Urothelium cell line (cell line): Measurements from ENCODE around the gene FAM20B.
"Not testable (repeated sequence)": the region's sequence is repeated elsewhere in the genome, so short reads cannot be mapped to it uniquely, and the experiment has no call there.

Experiments used
- DNase-seq: peaks from one replicate; pipeline ENCODE4 v3.0.0; 2011; ENCODE audit warnings: low spot score, mixed read lengths
- FAIRE-seq: peaks from 2 replicates; lab custom pipeline; 2011; peaks lifted over from hg19 to GRCh38; lab: Jason Lieb, UNC

The FAM20B gene, protein sequence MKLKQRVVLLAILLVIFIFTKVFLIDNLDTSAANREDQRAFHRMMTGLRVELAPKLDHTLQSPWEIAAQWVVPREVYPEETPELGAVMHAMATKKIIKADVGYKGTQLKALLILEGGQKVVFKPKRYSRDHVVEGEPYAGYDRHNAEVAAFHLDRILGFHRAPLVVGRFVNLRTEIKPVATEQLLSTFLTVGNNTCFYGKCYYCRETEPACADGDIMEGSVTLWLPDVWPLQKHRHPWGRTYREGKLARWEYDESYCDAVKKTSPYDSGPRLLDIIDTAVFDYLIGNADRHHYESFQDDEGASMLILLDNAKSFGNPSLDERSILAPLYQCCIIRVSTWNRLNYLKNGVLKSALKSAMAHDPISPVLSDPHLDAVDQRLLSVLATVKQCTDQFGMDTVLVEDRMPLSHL

DNA sequence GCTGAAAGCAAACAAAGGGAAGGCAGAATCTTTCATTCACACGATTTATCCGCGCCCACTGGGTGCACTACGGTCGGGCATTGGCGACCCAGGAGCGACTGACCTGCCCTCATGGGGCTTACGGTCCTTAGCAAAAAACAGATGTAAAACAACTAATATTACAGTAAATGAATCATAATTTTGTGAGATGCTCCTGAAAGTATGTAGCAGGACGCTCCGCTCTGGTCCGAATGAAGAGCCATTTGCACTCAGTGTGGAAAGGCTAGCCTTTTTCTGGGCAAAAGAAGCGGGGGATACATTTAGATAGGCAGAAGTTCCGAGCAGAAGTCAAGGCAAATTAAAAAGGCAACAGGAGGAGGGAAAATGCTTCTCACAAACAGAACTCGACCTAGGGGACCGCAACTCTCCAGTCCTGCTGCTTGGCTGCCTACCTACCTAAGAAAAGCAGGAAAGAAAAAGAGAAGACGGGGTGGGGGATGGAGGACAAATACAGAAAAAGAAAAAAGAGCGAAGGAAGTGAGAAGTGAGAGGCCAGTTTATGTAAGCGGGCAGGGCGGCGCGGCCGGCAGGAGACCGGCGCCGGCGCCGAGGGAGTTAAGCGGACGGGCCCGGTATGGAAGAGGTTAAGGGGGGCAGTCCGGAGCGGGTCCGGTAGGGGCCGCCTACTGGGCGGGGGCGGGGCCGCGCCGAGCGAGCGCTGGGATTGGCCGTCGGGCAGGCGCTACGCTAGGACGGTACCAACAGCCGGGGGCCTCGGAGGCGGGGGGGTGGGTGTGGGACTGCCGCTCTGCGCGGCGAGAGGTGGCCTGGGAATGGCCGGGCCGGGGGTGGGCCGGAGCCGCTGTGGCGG, at the start of gene FAM20B:
TSS of gene FAM20B (plus strand) at position 770 of the 850 bp plus-strand sequence. CDS start 17,954 bp downstream, outside the sequence.
- peak; percentile 98 for DNase-seq
- FAIRE-seq: no peak

DNA sequence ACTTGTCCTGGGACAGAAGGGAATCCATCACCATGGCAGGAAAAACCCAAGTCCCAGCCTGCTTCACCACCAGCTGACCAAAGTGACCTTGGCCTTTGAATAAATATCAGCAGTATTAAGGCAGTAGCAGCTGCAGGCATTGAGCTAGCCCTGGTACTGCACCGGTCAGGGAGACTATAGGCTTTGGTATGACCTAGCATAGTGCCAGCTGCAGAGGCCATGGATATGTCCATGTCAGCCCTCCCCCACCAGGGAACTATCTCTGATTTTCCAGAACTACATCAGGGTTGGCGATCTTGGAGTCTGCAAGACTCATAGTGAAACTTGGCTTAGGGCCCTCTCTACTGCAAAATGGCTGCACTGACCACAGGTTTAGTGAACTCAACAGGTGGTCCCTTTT, 49.2 kb upstream of the FAM20B start:
- no peak for FAIRE-seq
- no peak for DNase-seq

DNA sequence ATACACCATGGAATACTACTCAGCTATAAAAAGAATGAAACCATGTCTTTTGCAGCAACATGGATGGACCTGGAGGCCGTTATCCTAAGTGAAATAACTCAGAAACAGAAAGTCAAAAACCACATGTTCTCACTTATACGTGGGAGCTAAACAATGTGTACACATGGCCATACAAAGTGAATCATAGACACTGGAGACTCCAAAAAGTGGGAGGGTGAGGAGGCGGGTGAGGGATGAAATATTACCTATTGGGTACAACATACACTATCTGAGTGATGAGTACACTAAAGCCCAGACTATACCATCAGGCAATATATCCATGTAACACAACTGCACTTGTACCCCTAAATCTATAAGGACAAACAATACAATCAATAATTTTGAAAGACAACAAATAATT, 39.5 kb upstream of the FAM20B start:
- DNase-seq (no peak), FAIRE-seq (no peak)

DNA sequence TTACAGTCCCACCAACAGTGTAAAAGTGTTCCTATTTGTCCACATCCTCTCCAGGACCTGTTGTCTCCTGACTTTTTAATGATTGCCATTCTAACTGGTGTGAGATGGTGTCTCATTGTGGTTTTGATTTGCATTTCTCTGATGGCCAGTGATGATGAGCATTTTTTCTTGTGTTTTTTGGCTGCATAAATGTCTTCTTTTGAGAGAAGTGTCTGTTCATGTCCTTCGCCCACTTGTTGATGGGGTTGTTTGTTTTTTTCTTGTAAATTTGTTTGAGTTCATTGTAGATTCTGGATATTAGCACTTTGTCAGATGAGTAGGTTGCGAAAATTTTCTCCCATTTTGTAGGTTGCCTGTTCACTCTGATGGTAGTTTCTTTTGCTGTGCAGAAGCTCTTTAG, 37.5 kb upstream of the FAM20B start:
- FAIRE-seq, DNase-seq: not testable (repeated sequence)

DNA sequence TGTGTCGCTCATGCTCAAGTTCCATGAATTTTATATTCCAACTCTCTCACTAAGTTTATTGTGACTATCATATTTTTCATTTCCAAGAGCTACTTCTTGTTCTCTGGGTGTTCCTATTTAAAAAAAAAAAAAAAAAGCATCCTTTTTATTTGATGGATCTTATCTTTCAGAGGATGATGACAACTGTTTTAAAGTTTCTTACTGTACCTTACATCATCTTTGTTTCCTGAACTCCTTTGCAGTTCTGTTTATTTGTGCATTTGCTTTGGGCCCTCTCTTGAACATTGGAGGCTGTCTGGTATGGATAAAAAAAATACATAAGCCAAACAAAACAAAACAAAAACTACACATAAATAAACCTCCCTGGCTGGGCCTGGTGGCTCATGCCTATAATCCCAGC, 32.1 kb upstream of the FAM20B start:
- FAIRE-seq (no peak), DNase-seq (no peak)

DNA sequence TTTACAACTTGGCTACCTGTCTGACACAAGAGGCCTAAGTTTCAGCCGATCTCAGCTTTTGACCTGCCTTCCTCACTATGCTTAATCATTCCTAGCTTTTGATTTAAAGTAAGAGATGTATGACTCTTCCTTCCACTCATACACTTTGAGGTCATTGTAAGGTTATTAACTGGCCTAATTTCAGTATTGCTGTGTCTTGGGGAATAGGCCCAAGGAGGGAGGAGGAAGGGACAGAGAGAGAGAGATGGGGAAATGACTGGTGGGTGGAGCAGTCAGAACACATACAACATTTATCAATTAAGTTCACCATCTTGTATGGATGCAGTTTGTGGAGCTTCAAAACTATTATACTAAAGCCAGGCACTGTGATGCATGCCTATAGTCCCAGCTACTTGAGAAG, 28.3 kb upstream of the FAM20B start:
- no peak for FAIRE-seq
- DNase-seq: no peak

DNA sequence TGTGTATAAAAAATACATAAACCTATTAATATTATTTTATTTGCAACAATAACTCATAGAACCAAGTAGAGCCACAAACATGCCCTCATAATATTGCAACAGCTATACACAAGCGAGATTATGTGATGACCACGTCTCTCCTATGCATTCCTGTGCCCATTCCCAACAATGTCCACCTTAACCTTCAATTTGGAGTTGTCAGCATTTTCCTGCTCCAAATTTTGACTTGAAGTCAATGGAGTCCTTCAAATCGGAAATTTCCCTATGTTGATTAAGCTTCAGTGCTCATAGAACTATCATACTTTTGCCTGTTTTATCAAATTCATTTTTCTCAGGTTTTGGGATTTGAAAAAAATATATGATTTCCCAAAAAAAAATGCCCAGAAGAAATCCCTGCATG, 27.4 kb upstream of the FAM20B start:
- no peak for DNase-seq
- FAIRE-seq: no peak

DNA sequence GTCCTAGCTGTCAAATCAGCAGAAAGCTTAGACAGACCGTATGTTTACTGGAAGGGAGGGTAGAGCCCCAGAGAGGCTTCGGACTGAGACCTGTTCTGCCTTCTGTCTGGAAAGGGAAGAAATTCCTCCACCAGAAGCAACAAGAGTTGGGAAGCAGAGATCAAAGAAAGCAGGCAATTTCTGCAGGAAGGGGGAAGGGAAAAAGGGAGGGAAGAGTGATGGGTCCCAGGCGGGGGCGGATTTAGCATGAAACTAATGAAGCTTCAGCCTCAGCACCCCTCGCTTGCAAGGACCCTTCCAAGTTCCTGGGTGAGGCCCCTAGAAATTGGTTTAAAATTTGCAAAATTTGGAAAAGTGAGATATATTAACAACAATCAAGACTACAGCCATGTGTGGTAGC, 26.6 kb upstream of the FAM20B start:
- DNase-seq (no peak), FAIRE-seq (no peak)

DNA sequence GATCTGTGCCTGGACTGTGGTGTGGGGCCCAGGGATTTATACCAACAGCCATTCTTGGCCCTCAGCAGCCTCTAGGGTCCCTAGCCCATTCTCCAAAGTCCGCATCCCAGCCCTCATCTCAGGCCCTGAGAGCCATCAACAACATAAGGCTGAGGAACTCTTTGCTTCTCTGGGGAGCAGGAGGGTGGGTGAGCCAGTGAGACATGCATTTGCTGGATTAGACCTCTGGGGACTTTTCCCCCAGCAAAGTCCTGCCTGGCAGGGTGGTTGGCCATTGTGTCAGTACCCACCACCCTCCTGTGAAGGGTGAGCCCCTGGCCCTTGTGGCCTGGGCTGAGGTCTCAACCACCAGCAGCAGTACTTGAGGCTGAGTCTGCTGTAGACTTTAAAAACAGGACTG, 24.2 kb upstream of the FAM20B start:
- DNase-seq (no peak), FAIRE-seq (no peak)

DNA sequence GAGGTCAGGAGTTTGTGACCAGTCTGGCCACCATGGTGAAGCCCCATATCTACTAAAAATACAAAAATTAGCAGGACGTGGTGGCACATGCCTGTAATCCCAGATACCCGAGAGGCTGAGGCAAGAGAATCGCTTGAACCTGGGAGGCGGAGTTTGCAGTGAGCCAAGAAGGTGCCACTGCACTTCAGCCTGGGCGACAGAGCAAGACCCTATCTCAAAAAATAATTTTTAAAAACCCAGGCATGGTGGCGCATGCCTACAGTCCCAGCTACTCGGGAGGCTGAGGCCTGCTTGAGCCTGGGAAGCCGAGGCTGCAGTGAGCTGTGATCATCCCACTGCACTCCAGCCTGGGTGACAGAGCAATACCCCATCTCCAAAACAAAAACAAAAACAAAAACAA, 23.6 kb upstream of the FAM20B start:
- not testable (repeated sequence) for FAIRE-seq, DNase-seq

DNA sequence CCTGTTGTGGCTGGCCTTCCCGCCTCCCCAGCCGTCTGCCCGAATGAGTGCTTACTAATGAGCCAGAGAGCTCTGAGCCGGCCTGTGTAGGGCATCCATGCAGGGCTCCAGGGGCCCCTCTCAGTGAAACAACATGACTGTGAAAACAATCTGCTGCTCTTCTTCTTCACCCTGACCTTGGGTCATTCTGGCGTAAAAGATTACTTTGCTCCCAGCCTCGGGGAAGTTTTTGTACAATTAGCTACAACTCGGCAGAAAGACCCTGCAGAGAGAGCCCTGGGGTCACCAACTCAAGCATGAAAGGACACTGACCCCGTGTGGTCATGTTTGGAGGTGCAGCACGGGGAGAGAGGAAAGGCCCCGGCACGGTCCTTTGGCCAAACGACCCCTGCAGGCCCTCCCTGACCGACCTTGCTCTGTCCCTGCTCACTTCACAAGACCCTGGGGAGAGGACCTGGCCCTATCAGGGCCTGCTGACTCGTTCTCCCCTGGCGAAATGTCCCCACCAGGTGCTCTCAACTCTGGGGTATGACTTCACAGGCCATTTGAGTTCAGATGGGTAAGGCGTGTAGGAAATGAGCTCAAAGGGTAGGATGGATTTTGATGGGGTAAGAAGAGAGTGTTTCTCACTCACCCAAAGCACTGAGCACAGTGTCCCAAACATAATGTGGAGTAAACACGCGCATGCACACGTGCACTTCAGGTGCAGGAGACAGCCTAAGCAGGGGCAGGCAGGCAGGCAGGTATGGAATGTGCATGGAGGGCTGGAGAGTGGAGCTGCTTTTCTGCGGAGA, 22.9 kb upstream of the FAM20B start:
- DNase-seq (peak; percentile 66), FAIRE-seq (no peak)

DNA sequence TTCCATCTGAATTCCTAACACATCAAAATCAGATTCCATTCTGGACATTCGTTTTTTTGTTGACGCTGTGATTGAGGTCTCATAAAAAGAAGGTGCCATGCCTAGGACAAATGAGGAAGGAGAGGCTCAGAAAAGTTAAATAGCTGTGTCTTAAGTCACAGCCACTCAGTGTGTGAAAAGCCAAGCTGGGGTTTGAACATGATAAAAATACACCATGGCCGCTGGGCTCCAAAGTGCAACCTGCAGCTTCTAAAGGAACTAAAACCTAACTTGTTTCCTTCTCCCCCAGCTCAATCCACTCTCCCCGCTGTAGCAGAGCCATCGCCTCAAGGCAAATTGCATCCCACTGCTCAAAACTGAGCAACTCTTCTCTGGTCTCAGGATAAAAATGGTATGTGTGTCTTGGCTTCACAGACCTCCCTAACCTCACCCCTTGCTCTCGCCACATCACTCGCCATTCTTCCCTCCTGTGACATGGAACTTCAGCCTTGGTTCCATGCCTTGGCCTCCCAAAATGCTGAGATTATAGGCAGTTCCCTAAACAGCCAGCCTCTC, 22.1 kb upstream of the FAM20B start:
- DNase-seq (no peak), FAIRE-seq (no peak)

DNA sequence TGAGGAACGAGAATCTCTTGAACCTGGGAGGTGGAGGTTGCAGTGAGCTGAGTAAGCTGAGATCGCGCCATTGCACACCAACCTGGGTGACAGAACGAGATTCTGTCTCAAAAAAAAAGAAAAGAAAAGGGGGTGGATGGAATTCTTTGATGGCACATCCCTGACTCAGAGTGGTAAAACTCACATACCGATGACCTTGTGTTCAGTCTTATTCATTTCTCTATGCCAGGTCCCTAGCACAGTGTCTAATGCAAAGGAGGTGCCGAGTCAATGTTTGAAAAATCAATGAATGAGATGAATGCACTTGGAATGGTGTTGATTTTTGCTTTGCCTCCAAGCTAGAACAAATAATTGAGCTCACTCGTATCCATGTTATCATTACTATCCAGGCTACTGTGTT, 18.5 kb upstream of the FAM20B start:
- no peak for FAIRE-seq

DNA sequence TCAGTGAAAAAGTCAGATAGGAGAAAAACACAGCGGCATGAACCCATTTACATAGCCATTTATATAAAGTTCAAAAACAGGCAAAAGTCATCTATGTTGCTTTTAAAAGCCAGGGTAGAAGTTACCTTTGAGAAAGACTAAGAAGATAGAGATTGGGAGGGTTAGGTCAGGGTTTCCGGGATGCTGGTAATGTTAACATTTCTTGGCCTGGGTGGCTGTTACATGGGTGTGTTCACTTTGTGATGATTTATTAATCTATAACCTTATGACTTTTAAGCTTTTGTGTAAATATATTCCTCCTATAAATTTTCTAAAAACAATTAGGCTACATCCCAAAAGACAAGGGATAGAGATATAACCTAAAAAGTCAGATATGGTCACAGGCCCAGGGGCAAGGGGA, 15.0 kb upstream of the FAM20B start:
- FAIRE-seq (no peak), DNase-seq (no peak)

More for the DNA sequence above, 18.5 kb upstream of the FAM20B start:
- peak; percentile 19 for DNase-seq

DNA sequence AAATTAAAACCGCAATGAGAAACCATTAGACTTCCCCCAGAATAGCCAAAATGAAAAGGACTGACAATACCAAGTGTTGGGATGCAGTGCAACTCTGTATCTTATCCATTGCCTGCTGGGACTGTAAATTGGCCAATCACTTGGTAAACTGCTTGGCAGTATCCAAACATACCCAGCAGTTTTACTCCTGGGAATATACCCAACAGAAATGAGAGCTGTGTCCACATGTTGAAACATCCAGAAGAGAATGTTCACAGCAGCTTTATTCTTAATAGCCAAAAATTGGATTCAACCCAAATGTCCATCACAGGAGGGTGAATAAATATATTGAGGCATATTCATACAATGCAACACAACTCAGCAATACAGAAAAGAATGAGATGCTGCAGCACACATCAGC, 13.7 kb upstream of the FAM20B start:
- DNase-seq (no peak), FAIRE-seq (no peak)

DNA sequence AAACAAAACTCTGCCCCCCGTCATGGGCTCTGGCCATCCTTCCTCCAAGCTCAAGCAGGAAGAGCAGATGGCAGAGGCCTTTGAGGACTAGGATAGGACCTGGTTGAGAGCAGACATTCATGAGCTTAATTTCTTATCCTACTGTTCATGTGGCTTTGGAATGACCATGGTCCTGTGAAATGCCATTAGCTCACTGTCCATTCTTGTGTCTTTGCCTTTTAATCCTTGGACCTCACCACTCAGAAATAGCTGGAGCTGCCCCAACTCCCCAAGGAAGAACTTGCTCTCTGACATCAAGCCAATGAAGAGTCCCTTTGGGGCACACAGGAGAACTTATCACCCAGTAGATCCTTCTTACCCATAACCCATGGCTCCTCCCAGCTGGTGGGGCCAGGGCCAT, 11.6 kb upstream of the FAM20B start:
- DNase-seq (no peak), FAIRE-seq (no peak)

DNA sequence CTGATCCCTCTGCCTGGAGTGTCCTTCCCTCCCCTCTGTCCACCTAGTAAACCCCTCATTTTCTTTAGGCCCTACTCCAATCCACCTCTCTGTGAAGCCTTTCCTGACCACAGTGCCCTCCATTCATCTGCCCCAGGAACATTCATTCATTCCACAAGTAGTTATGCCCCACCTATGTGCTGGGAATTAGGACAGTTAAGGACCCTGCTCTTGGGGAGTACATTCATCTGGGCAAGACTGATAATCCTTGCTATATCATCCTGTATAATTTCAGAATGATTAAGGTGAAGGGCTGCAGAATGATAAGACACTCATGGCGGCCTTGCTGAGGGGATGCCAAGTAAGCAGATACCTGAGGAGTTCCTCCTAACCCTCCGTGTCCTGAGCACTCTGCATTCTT, 10.3 kb upstream of the FAM20B start:
- FAIRE-seq (no peak), DNase-seq (no peak)

DNA sequence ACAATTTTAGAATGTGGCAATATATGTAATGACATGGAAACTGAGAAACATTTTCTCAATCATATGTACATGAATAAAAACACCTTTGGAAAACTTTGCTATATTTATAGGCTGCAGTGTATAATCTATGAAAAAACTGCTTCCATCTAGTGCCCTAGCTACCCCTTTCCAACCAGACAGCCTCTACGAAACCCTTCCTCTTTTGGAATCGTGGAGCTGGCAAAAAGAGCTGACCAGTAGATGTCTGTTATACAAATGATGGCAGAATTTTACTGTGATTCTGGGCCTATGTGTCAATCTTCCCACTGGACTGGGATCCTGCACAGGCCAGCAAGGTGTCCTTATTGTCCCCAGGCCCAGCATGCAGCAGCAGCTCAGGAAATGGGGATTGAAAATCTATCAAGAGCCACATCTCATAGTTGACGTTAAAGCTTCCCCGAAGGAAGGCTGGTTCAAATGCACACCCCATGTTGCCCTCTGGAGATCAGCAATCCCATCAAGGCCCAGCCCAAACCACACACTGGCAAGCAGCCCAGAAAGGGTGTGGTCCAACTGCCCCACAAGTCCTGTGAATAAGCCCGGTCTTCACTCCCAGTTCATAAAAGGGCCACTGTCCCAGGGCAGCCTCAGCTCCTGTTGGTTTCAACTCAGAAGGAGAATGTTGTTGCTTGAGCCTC, 8.8 kb upstream of the FAM20B start:
- FAIRE-seq: no peak
- DNase-seq: peak; percentile 90

DNA sequence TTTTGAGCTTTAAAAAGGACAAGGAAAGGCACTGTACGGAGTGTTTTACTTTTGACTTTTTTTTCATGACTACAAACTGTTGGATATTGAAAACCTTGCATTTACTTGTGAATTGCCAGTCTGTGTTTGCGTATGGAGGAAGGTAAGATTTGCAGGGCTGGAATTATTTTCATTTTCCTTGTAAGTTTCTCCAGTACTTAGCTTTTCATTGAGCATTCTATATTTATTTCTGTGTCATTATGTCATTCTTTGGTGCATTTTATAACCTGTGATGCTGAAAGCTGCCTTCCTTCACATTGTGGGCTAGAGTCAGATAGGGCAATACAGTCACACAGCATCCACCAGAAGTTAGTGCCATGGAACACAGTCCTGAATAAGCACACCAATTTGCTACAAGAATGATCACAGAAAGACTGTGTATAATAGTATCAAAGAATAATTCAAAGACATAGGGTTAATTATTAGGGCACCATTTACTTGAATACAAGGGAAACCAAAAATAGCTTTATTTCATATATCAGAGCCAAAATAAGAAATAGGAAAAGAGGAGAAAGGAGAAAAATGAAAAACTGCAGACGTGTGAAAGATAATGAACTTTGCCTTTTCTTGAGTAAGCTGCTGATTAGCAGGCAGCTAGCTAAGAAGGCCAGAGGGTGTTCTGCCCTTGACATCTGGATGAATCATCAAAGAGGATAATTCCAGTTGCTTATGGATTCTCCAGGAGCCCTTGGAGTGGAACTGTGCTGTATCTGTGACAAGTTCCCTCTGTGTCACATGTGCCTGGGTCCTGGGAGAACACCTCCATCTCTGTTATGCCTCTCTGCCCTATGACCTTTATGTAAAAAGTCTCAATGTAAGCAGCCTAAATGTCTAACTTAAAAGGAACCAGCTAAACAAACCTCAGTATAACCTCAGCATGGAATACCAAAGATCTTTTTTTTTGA, 8.0 kb upstream of the FAM20B start:
- FAIRE-seq (no peak), DNase-seq (peak; percentile 36)
